Urinary bladder (tissue), 4 donors: ENCODE measurements around the gene KCNJ15. TPM values are rescaled to one million over a fixed set of nuclear protein-coding genes. Genes with fewer than 3 reads are reported as not detected.

Source experiments
- DNase-seq: peaks from one replicate; pipeline ENCODE4 v3.0.0-alpha.2; 2015; ENCODE audit errors: extremely low spot score
- H3K27ac ChIP-seq: one replicate; pipeline ENCODE4 v1.5.1; 2013; ENCODE audit warnings: low read depth, mild to moderate bottlenecking, moderate library complexity
- H3K36me3 ChIP-seq: one replicate; pipeline ENCODE4 v1.6.1; 2013; ENCODE audit warnings: mild to moderate bottlenecking, moderate library complexity; ENCODE audit not compliant: insufficient read depth
- H3K4me1 ChIP-seq: one replicate; pipeline ENCODE4 v1.6.1; 2013; ENCODE audit warnings: mild to moderate bottlenecking, moderate library complexity; ENCODE audit not compliant: insufficient read depth
- H3K4me3 ChIP-seq: one replicate; pipeline ENCODE4 v1.5.1; 2013; ENCODE audit warnings: low read depth, low read length
- WGBS: extraction: QIAGEN DNeasy Blood & Tissue Kit; methylation state at CpG from one replicate; pipeline ENCODE4 v1.1.7; 2013; 5-methylcytosine and 5-hydroxymethylcytosine counted together
- polyA plus RNA-seq: library from polyadenylated mRNA; stranded (reverse); fragments of 200-250 nt; gene quantifications from one replicate; pipeline ENCODE4 v1.2.3, GENCODE V29; 2013
- total RNA-seq: library from RNA; depleted of rRNA; stranded (reverse); fragments of >200 nt; gene quantifications from one replicate; pipeline ENCODE4 v1.2.3, GENCODE V29; 2014
- donor health status: healthy with polysubstance abuse.
- donor health status: healthy.

The KCNJ15 gene
- total and polyA plus RNA-seq, 2 donors, result 6.4 to 11.4 TPM

- WGBS, result 92% methylated on average over 1 of the region's 1 CpG
- peaks cover 1% of the 10 kb centered on the region for H3K4me1 ChIP-seq
- DNase-seq, result no peak
Measured at GRCh38 chr21:38287476-38287875, 30.7 kb downstream of the KCNJ15 start.

GRCh38 chr21:38289705-38290485 is 33.1 kb downstream of the KCNJ15 start:
- 77% methylated on average over 14 of the region's 14 CpGs for WGBS

More at GRCh38 chr21:38287476-38287875, 30.7 kb downstream of the KCNJ15 start:
- H3K4me3 ChIP-seq, result no peak overlapping the region
- no peak overlapping the region for H3K27ac ChIP-seq
- H3K36me3 ChIP-seq, result no peaks in the 10 kb centered on the region

GRCh38 chr21:38290809-38291208 is 34.0 kb downstream of the KCNJ15 start:
- Histone ChIP-seq H3K4me1 (peaks cover under 1% of the 10 kb centered on the region), H3K27ac (no peak overlapping the region), H3K36me3 (no peaks in the 10 kb centered on the region), H3K4me3 (no peak overlapping the region)
- DNase-seq, result no peak
- 43% methylated on average over 3 of the region's 3 CpGs for WGBS

More at GRCh38 chr21:38289705-38290485, 33.1 kb downstream of the KCNJ15 start:
- H3K27ac ChIP-seq, result no peak overlapping the region
- no peak overlapping the region for H3K4me3 ChIP-seq
- no peak for DNase-seq
- H3K36me3 ChIP-seq, result no peaks in the 10 kb centered on the region
- peaks cover 1% of the 10 kb centered on the region for H3K4me1 ChIP-seq

- DNase-seq, result no peak
- Histone ChIP-seq H3K4me1 (no peaks in the 10 kb centered on the region), H3K27ac (no peak overlapping the region), H3K4me3 (no peak overlapping the region), H3K36me3 (no peaks in the 10 kb centered on the region)
- 87% methylated on average over 5 of the region's 5 CpGs for WGBS
Measured at GRCh38 chr21:38291874-38292273, 35.1 kb downstream of the KCNJ15 start.

GRCh38 chr21:38293113-38293512 is 36.3 kb downstream of the KCNJ15 start:
- WGBS, result 95% methylated on average over 5 of the region's 5 CpGs
- DNase-seq, result no peak
- Histone ChIP-seq H3K4me3 (no peak overlapping the region), H3K36me3 (no peaks in the 10 kb centered on the region), H3K27ac (no peak overlapping the region), H3K4me1 (no peaks in the 10 kb centered on the region)

- H3K4me3 ChIP-seq, result no peak overlapping the region
- 57% methylated on average over 5 of the region's 5 CpGs for WGBS
- H3K36me3 ChIP-seq, result no peaks in the 10 kb centered on the region
- DNase-seq, result no peak
- no peak overlapping the region for H3K27ac ChIP-seq
- H3K4me1 ChIP-seq, result no peaks in the 10 kb centered on the region
Measured at GRCh38 chr21:38293765-38294164, 37.0 kb downstream of the KCNJ15 start.

- Histone ChIP-seq H3K4me3 (no peak overlapping the region), H3K36me3 (no peaks in the 10 kb centered on the region), H3K27ac (no peak overlapping the region), H3K4me1 (no peaks in the 10 kb centered on the region)
- WGBS, result 94% methylated on average over 2 of the region's 2 CpGs
- DNase-seq, result no peak
Measured at GRCh38 chr21:38294609-38295008, 37.8 kb downstream of the KCNJ15 start.

GRCh38 chr21:38295997-38296764 is 39.4 kb downstream of the KCNJ15 start:
- no peak overlapping the region for H3K4me3 ChIP-seq
- DNase-seq, result no peak

GRCh38 chr21:38297194-38297631 is 40.4 kb downstream of the KCNJ15 start:
- 10% methylated on average over 3 of the region's 3 CpGs for WGBS
- no peak for DNase-seq
- H3K27ac ChIP-seq, result no peak overlapping the region
- H3K36me3 ChIP-seq, result no peaks in the 10 kb centered on the region
- H3K4me1 ChIP-seq, result no peaks in the 10 kb centered on the region
- no peak overlapping the region for H3K4me3 ChIP-seq

More at GRCh38 chr21:38295997-38296764, 39.4 kb downstream of the KCNJ15 start:
- Histone ChIP-seq H3K27ac (no peak overlapping the region), H3K36me3 (no peaks in the 10 kb centered on the region), H3K4me1 (no peaks in the 10 kb centered on the region)
- 33% methylated on average over 8 of the region's 8 CpGs for WGBS

GRCh38 chr21:38297871-38298270 is 41.1 kb downstream of the KCNJ15 start:
- Histone ChIP-seq H3K4me3 (no peak overlapping the region), H3K36me3 (no peaks in the 10 kb centered on the region), H3K27ac (no peak overlapping the region), H3K4me1 (no peaks in the 10 kb centered on the region)
- 73% methylated on average over 3 of the region's 3 CpGs for WGBS
- DNase-seq, result no peak

- H3K27ac ChIP-seq, result no peak overlapping the region
- no peak for DNase-seq
- no peaks in the 10 kb centered on the region for H3K36me3 ChIP-seq
- H3K4me1 ChIP-seq, result no peaks in the 10 kb centered on the region
- no peak overlapping the region for H3K4me3 ChIP-seq
- WGBS, result 93% methylated on average over 3 of the region's 3 CpGs
Measured at GRCh38 chr21:38298832-38299231, 42.0 kb downstream of the KCNJ15 start.

- Histone ChIP-seq H3K27ac (no peak overlapping the region), H3K4me1 (no peaks in the 10 kb centered on the region)
- WGBS, result 85% methylated on average over 8 of the region's 8 CpGs
Measured at GRCh38 chr21:38299671-38300070, 42.9 kb downstream of the KCNJ15 start.

GRCh38 chr21:38300141-38300578 is 43.4 kb downstream of the KCNJ15 start:
- 39% methylated on average over 7 of the region's 7 CpGs for WGBS
- Histone ChIP-seq H3K4me3 (no peak overlapping the region), H3K4me1 (no peaks in the 10 kb centered on the region), H3K27ac (no peak overlapping the region), H3K36me3 (no peaks in the 10 kb centered on the region)
- no peak for DNase-seq

More at GRCh38 chr21:38299671-38300070, 42.9 kb downstream of the KCNJ15 start:
- Histone ChIP-seq H3K4me3 (no peak overlapping the region), H3K36me3 (no peaks in the 10 kb centered on the region)
- DNase-seq, result no peak
